HG02642 (cell line): ENCODE measurements around the gene SMTNL1.
"Not testable (repeated sequence)": the region's sequence is repeated elsewhere in the genome, so short reads cannot be mapped to it uniquely, and the experiment has no call there.

ENCODE experiments used
- ATAC-seq: cut with Tn5 transposase; IDR thresholded peaks from one replicate; pipeline ENCODE4 v1.9.1; 2021; ENCODE audit warnings: mild to moderate bottlenecking; ENCODE audit not compliant: unreplicated experiment, poor library complexity

The SMTNL1 gene

DNA sequence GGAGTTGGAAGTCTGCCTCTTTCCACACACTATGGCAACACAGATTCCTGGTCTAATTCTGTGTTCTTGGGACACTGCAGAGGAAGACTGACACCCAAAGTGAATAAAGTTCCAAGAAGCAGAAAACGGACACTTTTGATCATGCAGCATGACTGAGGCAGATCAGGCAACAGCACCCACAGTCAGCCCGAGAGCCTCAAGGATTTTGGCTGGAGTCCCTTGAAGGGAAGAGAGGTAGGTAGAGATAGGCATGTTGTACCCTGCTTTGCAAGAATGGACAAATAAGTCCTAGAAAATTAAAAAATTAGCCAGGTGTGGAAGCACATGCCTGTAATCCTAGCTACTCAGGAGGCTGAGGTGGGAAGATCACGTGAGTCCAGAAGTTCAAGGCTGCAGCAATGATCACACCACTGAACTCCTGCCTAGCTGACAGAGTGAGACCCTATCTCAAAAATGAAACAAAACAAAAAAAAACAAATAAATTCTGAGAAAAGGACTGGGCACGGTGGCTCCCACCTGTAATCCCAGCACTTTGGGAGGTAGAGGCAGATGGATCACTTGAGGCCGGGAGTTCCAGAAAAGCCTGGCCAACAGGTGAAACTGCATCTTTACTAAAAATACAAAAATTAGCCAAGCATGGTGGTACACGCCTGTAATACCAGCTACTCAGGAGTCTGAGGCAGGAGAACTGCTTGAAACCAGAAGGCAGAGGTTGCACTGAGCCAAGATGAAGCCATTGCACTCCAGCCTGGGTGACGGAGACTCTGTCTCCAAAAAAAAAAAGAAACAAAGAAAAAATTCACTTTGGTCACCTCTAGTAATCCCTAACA is 28.8 kb upstream of the SMTNL1 start:
- no peak for ATAC-seq

DNA sequence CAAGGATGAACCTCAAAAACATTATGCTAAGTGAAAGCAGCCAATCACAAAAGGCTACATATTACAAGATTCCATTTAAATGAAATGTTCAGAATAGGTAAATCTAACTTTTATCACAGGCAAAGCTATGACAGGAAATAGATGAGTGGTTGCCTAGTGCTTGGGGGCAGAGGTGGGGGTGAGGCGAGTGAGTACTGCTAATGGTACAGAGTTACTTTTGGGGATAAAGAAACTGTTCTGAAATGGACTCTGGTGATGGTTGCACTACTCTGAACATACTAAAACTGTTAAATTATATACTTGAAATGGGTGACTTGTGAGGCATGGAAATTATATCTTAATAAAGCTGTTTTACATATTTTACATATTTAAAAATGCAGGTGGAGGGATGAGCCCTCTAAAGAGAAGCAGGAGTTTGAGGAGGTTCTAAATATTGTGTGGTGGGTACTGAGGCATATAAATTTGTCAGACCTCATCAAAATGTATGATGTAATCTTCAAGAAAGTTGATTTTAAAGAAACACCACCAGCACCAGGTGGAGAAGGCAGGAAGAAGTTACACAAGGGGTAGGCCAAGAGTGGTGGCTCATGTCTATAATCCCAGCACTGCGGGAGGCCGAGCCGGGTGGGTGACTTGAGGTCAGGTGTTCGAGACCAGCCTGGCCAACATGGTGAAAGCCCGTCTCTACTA is 25.5 kb upstream of the SMTNL1 start:
- ATAC-seq: no peak

DNA sequence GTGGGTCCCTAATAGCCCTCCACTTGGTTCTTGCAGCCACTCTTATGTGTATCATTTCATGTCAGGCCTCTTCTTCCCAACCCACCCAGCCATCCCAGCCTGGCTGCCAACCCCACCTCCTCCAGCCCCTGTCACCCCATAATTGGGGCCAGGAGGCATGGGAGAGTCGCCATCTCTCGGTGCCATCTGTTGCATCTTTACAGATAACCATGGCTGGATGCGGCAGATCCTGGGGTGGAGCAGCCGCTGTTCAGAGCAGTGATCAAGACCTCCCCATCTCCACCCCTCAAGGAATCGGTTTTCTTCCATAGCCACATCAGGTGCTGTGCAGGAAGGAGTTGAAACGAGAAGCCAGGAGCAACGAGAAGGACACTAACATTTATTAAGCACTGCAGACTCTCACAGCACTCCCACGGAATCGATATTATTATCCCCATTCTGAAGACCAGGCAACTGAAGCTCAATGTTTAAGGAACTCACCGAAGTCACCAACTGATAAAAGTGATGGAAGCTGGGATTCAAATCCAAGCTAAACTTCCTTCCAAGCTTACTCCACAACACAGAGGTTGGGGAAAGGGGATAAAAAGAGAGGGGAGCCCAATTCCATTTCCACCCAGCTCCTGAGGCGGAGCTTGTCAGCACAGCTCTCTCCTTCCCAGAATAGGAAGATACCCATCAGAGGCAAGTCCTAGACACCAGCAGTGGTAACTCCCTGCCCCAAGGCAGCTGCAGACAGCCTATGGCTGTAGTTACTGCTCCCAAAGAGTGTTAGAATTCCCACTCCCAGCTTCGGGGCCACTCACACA is 24.5 kb upstream of the SMTNL1 start:
- no peak for ATAC-seq

DNA sequence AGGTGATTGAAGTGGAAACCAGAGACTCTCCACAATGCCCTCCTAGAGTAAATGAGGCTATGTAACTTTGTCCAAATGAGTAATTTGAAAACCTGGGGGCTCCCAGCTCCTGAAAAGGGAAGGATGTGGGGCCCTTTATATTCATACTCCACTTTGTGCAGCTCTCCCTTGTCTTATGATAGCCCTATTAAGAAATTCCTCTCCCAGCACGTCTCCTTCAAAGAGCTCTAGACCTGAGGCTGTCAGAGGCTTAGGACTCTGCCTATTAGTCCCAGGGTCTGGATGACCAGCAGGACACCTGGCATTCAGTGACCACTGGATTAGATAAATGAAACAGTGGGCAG is 24.0 kb upstream of the SMTNL1 start:
- no peak for ATAC-seq

DNA sequence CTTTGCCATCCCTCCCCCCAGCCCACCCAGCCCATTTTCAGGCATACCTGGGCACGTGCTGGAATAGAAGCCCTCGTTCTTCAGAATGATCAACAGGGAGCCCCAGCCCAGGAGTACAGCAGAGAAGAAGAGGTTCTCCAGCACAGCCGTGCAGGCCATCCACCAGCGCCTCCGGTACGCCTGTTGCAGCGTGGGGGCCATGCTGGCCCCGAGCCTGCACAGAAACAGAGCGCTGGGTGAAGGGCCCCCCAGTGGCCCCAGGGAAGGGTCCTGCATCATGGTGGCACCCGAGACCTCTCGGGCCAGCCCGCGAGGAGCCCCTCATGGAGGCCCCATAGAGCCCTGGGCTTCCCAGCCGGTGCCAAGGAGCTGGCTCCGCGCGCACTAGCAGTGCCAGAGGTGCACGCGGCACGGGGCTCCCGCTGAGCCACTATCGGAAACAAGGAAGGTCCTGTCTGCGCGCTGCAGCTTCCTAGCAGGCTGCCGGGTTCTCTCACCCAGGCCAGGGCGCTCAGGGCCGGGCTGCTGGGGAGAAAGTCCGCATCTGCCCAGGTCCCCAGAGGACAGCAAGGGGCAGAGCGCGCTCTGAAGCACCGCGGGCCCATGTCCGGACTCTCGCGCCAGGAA is 23.4 kb upstream of the SMTNL1 start:
- peak; percentile 46 for ATAC-seq

DNA sequence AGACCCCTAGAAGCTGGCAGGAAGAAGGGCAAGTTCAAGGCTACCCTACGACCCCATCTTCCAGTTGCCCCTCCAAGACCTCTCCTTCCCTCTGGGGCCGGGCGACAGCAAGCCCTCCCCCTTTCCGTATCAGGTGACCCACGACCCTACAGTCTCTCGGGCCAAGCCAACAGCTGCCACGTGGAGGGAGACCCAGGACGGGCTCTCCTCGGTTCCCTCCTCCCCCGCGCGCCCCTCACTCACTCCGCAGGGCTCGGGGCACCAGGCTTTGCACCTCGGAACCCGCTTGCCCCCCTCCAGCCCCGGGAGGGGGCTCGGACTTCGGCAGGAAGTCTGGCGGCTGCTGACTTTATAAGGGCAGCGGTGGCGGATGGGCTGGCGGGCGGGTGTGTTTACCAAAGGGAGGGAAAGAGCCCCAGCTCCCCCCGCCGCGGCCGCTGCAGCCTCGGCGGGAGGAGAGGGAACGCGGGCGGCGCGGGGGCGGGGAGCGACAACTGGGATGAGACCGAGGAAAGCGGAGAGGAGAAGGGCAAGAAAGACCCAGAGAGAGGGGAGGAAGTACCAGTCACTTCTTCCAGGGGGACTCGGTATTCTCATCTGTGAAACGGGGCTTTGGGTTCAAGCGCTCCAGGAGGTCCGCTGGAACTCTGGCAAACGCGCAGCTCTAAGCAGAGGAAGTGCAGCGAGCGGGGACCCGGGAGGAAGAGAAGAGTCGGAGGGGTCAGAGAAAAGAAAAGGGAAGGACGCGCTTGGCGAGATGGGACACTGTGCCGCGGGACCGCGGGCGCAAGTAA is 22.7 kb upstream of the SMTNL1 start:
- ATAC-seq: peak; percentile 52

DNA sequence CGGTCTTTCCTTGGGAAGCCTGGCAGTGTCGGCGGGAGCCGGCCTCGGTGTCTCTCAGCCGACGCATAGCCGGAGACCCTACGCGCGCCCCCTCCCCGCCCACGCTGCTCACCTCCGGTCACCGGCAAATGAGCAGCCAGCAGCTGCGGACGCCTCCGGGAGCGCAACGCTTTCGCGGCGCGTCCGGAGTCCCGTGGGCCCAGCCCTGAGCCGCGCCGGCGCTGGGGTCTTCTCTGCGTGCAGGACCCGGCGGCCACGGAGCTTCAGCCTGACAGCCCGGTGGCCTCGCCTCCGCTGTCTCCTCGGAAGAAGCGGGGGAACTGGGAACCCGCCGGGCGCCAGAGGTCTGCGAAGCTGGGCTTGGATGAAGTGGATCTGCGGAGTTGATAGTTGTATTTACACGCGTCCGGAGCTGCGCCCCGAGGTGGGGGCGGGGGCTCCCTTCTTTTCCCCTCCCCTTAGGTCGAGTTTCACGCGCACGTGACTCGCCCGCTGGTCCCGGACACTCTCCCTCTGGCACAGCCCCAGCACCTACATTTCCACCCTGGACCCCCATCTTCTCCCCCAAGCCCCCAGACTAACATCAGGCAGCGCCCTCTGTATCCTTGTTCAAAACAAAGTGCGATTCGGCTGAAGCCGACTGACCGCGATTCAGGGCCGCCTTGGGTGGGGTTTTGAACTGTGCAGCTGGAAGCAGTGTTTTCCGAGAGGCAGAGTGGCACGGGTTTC is 21.9 kb upstream of the SMTNL1 start, which contains the start of gene SLC43A1:
SLC43A1 (minus strand) TSS at position 371 of the 729 bp plus-strand sequence. CDS start 1,591 bp downstream, outside the sequence.
- ATAC-seq: peak; percentile 47

DNA sequence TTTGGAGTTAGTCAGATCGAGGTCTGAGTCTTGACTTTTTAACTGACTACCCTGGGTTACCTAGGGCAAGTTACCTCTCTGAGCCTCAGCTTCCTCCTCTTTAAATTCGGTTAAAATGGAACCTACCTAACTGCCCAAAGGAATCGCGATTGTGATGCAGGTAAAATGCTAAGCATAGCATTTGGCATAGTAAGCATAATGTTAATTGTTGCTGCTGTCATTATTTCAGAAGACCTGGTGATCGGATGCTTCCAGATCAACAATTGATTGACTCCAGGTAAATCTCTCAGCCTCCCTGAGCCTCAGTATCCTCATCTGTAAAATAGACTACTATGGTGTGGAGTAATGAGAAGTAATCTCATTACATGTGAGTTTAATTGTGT is 21.3 kb upstream of the SMTNL1 start:
- no peak for ATAC-seq

DNA sequence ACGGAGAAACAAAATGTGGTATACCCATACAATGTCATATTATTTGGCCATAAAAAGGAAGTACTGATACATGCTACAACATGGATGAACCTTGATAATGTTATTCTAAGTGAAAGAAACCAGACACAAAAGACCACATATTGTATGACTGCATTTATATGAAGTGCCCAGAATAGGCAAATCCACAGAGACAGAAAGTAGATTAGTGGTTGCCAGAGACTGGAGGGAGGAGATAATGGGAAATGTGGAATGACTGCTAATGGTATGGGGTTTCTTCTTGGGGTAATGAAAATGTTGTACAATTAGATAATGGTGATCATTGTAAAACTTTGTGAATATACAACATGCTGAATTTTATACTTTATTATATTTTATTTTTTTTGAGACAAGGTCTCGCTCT is 16.3 kb upstream of the SMTNL1 start:
- ATAC-seq: no peak

DNA sequence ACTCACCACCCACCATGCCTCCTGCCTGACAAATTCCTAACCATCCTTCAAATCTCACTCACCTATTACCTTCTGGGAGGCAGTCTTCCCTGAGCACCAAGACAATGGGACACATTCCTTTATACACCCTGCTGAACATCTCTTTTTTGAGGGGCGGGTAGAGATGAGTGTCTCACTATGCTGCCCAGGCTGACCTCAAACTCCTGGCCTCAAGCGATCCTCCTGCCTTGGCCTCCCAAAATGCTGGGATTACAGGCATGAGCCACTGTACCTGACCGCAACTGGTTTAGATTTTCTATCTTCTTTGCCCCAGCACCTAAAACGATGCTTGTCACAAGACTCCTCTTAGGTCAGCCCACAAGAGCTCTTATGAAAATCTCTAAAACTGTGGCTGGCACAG is 14.0 kb upstream of the SMTNL1 start:
- no peak for ATAC-seq

DNA sequence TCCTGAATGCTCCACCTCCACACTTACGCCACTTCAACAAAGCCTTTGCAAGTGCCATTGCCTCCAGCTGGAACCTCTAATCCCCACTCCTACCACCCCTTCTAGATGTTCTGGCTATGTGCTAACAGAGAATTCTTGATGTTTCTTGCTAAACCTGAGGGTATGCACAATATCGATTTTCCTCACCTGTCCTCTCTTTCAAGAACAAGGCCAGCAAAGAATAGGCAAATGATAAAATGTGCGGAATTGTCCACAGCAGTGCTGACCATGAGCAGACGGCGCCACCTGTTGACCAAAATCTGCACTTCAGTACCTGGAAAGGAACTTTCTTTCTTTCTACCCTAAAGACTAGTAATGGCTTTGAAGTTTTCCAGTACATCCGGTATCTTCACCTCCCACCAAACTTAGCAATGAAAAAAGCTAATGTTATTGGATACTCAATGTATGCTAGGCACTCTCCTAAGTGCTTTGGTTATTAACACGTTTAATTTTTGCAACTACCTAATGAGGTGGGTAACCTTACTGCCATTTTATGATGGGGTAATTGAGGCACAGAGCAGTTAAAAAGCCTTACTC is 10.3 kb upstream of the SMTNL1 start:
- no peak for ATAC-seq

DNA sequence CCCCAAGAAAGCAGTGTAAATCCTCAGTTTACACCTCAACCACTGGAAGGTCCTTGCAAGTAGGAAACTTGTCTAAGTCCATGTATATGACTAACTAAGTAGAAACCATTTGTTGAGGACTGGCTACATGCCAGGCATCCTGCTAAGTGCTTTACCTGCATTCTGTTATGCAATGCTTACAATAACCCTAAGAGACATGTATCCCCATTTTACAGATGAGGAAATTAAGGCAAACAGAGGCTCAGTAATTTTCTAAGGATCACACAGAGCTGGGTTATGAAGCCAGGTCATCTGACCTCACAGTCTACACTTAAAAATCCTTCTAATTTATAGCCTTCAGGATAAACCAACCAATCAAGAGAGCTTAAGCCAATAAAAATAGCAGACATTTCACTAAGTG is 8.4 kb upstream of the SMTNL1 start:
- no peak for ATAC-seq

DNA sequence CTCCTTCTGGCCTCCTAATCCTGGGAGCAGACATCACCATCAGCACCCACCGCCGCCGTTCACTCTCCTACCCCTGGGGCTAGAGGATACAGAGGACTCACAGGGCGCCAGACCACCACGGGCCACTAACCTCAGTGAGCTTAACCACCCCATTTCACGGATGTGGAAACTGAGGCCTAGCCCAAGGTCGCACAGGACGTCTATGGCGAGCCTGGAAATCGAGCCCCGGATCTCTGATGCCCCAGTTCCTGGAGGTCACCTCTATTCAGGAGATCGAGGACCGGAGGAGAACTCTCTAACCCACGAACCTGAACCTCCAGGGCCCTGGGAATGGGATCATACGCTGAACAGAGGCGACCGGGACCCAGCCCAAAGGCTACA is 7.2 kb upstream of the SMTNL1 start:
- no peak for ATAC-seq

DNA sequence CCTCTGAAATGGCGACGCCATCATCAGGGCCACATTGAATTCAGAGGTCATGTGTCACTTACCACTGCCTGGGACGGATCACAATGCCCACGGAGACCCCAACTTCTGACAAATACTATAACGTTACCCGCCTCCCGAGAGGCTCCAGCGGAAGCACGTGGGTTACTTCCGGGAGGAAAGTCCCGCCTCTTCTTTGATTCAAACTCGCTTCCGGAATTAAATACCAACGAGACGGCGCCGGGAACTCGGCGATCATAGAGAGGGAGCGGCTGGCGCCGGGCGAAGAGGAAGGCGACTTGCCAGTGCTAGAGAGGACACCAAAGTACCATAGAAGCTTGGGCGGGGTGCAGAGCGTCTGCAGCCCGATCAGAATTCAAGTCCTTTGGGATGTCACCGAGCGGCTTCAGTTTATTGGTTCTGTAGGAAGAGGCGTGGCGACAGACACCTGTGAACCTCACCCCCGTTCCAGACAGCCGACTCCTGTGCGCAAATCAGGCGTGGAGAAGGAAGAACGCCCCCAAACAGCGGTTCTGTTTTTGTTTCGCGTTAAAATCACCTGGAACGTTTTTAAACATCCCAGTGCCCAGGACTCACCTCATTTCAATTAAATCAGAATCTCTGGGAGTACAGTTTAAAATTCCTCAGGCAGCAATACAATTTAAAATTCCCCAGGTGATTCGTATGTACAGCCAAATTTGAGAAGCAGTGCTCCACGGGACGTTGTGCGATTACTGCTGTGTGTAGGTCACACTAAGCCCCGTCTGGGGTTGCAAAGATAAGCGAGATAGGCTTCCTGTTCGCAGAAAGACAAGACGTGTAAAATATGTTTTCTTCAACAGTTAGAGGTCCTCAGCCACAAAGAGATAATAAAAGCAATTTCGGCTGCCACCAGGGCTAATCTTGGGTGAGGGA is 6.5 kb upstream of the SMTNL1 start, which contains the start of gene TIMM10:
TIMM10 (minus strand) TSS at position 159 of the 912 bp plus-strand sequence. CDS start 565 bp downstream, outside the sequence.
- peak; percentile 99 for ATAC-seq

DNA sequence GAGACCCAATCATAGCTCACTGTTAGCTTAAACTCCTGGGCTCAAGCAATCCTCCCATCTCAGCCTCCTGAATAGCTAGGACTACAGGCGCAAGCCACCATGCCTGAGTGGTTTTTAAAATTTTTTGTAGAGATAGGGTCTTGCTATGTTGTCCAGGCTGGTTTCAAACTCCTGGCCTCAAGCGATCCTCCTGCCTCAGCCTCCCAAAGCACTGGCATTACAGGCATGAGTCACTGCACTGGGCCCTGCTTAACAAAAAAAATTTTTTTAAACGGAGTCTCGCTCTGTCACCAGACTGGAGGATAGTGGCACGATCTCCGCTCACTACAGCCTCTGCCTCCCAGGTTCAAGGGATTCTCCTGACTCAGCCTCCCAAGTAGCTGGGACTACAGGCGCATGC is 2.9 kb upstream of the SMTNL1 start:
- ATAC-seq: not testable (repeated sequence)

DNA sequence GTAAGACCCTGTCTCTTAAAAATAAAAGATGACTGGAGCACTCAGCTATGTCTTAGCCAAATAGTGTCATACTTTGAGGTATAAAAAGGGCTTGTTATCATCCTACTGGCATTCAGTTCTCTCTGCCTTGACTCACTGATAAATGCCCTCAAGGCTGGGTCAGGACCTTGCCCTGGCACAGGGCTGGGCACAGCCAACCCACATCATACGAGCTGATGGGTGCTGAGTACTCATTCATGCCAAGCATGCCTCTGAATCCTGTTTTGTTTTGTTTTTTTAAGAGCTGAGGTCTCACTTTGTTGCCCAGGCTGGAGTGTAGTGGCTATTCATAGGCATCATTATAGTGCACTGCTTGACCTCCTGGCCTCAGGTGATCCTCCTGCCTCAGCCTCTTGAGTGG is 1.9 kb downstream of the SMTNL1 start:
- ATAC-seq: no peak

DNA sequence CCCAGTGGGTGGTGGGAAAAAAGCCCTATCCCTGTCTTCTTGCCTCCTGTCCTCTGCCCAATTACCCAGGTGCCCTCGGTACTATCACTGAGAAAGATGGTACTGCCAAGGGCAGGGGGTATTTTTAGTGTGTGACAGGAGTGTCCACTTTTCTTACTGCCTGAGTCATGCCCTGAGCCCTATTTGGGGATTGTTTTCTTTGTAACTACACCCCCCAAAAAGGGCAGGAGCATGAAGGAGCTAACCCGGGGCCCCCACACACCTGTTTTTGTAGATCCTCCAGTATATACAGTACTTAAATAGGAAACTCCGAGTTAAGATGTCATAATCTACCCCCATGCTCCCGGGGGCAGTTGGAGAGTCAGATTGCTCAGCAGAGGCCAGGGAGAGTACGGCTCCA is 3.8 kb downstream of the SMTNL1 start:
- no peak for ATAC-seq

DNA sequence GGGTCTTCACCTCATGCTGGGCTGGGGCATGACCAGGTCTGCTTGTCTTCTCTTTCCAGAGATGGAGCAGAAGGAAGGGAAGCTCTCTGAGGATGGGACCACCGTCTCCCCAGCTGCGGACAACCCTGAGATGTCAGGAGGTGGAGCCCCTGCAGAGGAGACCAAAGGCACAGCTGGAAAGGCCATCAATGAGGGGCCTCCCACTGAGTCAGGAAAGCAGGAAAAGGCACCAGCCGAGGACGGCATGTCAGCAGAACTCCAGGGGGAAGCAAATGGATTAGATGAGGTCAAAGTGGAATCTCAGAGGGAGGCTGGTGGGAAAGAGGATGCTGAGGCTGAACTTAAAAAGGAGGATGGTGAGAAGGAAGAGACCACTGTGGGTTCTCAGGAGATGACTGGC is 5.2 kb downstream of the SMTNL1 start:
- ATAC-seq: no peak
